ENCODE data around the gene FGF14.

The FGF14 gene

DNA sequence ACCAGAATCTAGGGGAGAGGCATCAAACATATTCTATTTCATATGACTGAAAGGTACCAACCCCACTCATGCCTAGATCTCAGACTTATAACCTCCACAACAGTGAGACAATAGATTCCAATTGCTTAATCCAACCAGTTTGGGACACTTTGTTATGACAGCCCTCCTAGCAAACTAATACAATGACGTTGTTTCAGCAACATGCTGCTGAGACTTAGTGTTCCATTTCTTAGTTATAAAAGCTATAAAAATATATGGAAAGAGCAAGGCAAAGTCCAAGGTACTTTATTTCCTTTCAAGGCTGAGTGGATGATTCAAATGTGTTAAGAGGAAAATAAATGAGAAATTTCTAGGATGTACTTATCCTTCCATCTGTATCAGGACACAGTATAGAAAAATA, 352.0 kb downstream of the FGF14 start (continued):
- TF ChIP-seq, protein P1, sequence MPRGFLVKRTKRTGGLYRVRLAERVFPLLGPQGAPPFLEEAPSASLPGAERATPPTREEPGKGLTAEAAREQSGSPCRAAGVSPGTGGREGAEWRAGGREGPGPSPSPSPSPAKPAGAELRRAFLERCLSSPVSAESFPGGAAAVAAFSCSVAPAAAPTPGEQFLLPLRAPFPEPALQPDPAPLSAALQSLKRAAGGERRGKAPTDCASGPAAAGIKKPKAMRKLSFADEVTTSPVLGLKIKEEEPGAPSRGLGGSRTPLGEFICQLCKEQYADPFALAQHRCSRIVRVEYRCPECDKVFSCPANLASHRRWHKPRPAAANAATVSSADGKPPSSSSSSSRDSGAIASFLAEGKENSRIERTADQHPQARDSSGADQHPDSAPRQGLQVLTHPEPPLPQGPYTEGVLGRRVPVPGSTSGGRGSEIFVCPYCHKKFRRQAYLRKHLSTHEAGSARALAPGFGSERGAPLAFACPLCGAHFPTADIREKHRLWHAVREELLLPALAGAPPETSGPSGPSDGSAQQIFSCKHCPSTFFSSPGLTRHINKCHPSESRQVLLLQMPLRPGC (tag by site-specific recombination; IDR thresholded peaks at IDR 0.05) = no peak
- no peak for TF ChIP-seq SCRT2 (tag by site-specific recombination; IDR thresholded peaks at IDR 0.05)
- TF ChIP-seq ZNF514 (tag by site-specific recombination; IDR thresholded peaks at IDR 0.05) = no peak
- TF ChIP-seq YY1 (tag by site-specific recombination; IDR thresholded peaks at IDR 0.05) = no peak
- no peak for TF ChIP-seq ZSCAN16 (tag by site-specific recombination; IDR thresholded peaks at IDR 0.05)
- TF ChIP-seq IKZF3 (tag by site-specific recombination; IDR thresholded peaks at IDR 0.05) = no peak
- no peak for TF ChIP-seq ZNF354C (tag by site-specific recombination; IDR thresholded peaks at IDR 0.05; ENCODE audit: borderline replicate concordance, low read depth)
- TF ChIP-seq ZNF677 (tag by site-specific recombination; IDR thresholded peaks at IDR 0.05) = no peak
- no peak for TF ChIP-seq ZNF558 (tag by site-specific recombination; IDR thresholded peaks at IDR 0.05)

DNA sequence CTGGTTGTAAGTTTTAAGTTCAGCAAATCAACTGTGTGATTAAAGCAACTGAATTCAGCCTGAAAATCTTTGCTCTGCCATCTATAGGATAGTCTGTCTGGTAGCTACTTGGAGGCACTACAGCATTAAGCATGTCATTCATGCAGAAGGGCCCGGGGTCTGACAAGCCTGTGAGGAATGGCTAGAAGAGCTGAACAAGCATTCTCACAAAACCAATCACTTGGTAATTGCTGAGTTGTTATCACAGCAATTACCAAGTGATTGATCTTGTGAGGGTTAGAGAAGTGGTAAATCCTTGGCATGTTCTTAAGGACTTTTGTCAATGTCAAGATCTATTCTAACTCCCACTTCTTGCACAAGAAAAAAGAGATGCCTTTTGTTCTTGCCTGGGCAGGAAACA, 356.1 kb downstream of the FGF14 start:
- H3K4me1 ChIP-seq (ENCODE audit: control insufficient read depth, insufficient read depth, low read length) = no peaks in the 10 kb centered on the region
- H3K4me3 ChIP-seq (ENCODE audit: low read depth, low read length) = no peak overlapping the region
- CTCF ChIA-PET = interaction anchor here (0.6 kb wide), 1 partner anchor 510 kb away, joined by 3 read pairs; no protein-coding TSS in a partner anchor
- TF ChIP-seq ZNF707 (tag by site-specific recombination; IDR thresholded peaks at IDR 0.05) (no peak), ZBTB48 (tag by site-specific recombination; IDR thresholded peaks at IDR 0.05) (no peak), OSR2 (tag by site-specific recombination; IDR thresholded peaks at IDR 0.05) (no peak), ZNF112 (tag by site-specific recombination; IDR thresholded peaks at IDR 0.05) (no peak), ZNF473 (tag by site-specific recombination; IDR thresholded peaks at IDR 0.05) (no peak), ZNF600 (tag by site-specific recombination; IDR thresholded peaks at IDR 0.05) (no peak), ZBTB21 (tag by site-specific recombination; IDR thresholded peaks at IDR 0.05) (no peak), ZNF629 (tag by site-specific recombination; IDR thresholded peaks at IDR 0.05) (no peak)
- TF ChIP-seq, protein P2, sequence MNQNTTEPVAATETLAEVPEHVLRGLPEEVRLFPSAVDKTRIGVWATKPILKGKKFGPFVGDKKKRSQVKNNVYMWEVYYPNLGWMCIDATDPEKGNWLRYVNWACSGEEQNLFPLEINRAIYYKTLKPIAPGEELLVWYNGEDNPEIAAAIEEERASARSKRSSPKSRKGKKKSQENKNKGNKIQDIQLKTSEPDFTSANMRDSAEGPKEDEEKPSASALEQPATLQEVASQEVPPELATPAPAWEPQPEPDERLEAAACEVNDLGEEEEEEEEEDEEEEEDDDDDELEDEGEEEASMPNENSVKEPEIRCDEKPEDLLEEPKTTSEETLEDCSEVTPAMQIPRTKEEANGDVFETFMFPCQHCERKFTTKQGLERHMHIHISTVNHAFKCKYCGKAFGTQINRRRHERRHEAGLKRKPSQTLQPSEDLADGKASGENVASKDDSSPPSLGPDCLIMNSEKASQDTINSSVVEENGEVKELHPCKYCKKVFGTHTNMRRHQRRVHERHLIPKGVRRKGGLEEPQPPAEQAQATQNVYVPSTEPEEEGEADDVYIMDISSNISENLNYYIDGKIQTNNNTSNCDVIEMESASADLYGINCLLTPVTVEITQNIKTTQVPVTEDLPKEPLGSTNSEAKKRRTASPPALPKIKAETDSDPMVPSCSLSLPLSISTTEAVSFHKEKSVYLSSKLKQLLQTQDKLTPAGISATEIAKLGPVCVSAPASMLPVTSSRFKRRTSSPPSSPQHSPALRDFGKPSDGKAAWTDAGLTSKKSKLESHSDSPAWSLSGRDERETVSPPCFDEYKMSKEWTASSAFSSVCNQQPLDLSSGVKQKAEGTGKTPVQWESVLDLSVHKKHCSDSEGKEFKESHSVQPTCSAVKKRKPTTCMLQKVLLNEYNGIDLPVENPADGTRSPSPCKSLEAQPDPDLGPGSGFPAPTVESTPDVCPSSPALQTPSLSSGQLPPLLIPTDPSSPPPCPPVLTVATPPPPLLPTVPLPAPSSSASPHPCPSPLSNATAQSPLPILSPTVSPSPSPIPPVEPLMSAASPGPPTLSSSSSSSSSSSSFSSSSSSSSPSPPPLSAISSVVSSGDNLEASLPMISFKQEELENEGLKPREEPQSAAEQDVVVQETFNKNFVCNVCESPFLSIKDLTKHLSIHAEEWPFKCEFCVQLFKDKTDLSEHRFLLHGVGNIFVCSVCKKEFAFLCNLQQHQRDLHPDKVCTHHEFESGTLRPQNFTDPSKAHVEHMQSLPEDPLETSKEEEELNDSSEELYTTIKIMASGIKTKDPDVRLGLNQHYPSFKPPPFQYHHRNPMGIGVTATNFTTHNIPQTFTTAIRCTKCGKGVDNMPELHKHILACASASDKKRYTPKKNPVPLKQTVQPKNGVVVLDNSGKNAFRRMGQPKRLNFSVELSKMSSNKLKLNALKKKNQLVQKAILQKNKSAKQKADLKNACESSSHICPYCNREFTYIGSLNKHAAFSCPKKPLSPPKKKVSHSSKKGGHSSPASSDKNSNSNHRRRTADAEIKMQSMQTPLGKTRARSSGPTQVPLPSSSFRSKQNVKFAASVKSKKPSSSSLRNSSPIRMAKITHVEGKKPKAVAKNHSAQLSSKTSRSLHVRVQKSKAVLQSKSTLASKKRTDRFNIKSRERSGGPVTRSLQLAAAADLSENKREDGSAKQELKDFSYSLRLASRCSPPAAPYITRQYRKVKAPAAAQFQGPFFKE (tag by site-specific recombination; IDR thresholded peaks at IDR 0.05; ENCODE audit: borderline replicate concordance) = no peak
- TF ChIP-seq, protein P3, sequence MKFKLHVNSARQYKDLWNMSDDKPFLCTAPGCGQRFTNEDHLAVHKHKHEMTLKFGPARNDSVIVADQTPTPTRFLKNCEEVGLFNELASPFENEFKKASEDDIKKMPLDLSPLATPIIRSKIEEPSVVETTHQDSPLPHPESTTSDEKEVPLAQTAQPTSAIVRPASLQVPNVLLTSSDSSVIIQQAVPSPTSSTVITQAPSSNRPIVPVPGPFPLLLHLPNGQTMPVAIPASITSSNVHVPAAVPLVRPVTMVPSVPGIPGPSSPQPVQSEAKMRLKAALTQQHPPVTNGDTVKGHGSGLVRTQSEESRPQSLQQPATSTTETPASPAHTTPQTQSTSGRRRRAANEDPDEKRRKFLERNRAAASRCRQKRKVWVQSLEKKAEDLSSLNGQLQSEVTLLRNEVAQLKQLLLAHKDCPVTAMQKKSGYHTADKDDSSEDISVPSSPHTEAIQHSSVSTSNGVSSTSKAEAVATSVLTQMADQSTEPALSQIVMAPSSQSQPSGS (tag by site-specific recombination; IDR thresholded peaks at IDR 0.05; ENCODE audit: low read depth) = no peak
- TF ChIP-seq, protein P4, sequence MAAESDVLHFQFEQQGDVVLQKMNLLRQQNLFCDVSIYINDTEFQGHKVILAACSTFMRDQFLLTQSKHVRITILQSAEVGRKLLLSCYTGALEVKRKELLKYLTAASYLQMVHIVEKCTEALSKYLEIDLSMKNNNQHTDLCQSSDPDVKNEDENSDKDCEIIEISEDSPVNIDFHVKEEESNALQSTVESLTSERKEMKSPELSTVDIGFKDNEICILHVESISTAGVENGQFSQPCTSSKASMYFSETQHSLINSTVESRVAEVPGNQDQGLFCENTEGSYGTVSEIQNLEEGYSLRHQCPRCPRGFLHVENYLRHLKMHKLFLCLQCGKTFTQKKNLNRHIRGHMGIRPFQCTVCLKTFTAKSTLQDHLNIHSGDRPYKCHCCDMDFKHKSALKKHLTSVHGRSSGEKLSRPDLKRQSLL (tag by site-specific recombination; IDR thresholded peaks at IDR 0.05) = no peak
- H3K9me3 ChIP-seq (ENCODE audit: control insufficient read depth, insufficient read depth, low read depth, low read length) = no peaks in the 10 kb centered on the region
- H3K27ac ChIP-seq (ENCODE audit: extremely low read depth, low read depth, low read length) = no peak overlapping the region
- no peaks in the 10 kb centered on the region for H3K36me3 ChIP-seq (ENCODE audit: control insufficient read depth in 2 of 2, insufficient read depth in 1 of 2, low read length in 2 of 2)
- POLR2A ChIA-PET = no interaction called here
